GM19468 (cell line): ENCODE results near the gene ABRAXAS1.
A peak's percentile ranks its signal among the peaks of the same experiment; 100 is the strongest.

ENCODE experiments used
- ATAC-seq: cut with Tn5 transposase; IDR thresholded peaks from one replicate; pipeline ENCODE4 v1.9.1; 2021; ENCODE audit warnings: mild to moderate bottlenecking, moderate library complexity, moderate number of reproducible peaks; ENCODE audit not compliant: unreplicated experiment; ENCODE audit errors: extremely low read depth

Gene ABRAXAS1

GRCh38 chr4:83455281-83456183 is 29.4 kb downstream of the ABRAXAS1 start, which contains the start of the genes HELQ and MRPS18C:
Gene HELQ (minus strand): TSS chr4:83455823. CDS start chr4:83455693, 130 bp downstream.
Gene MRPS18C (plus strand): TSS chr4:83456058. CDS start chr4:83456078, 20 bp downstream.
- peak; percentile 99 for ATAC-seq

GRCh38 chr4:83454686-83455085 is 30.2 kb downstream of the ABRAXAS1 start:
- ATAC-seq = no peak

GRCh38 chr4:83449009-83449408 is 35.9 kb downstream of the ABRAXAS1 start:
- ATAC-seq = no peak

GRCh38 chr4:83440899-83441298 is 44.0 kb downstream of the ABRAXAS1 start:
- ATAC-seq = no peak

GRCh38 chr4:83440148-83440814 is 44.6 kb downstream of the ABRAXAS1 start:
- ATAC-seq = no peak

GRCh38 chr4:83438719-83439118 is 46.2 kb downstream of the ABRAXAS1 start:
- no peak for ATAC-seq

- ATAC-seq = no peak
These were observed 48.2 kb downstream of the ABRAXAS1 start for GRCh38 chr4:83436680-83437079.

- no peak for ATAC-seq
These were observed 53.7 kb downstream of the ABRAXAS1 start for GRCh38 chr4:83431200-83431599.

GRCh38 chr4:83418211-83418610 is 66.7 kb downstream of the ABRAXAS1 start:
- ATAC-seq = no peak

- no peak for ATAC-seq
These were observed 67.3 kb downstream of the ABRAXAS1 start for GRCh38 chr4:83417566-83417965.

GRCh38 chr4:83413676-83414075 is 71.2 kb downstream of the ABRAXAS1 start:
- no peak for ATAC-seq
